ENCODE measurements around the gene PDILT.

- TF ChIP-seq CTCF (IDR thresholded peaks at IDR 0.05) (no peak), POLR2AphosphoS5 (IDR thresholded peaks at IDR 0.05) (no peak), POLR2A (IDR thresholded peaks at IDR 0.05) (no peak)
Measured at GRCh38 chr16:20310421-20311395, 93.8 kb downstream of the PDILT start.
